Measurements from ENCODE around the gene ASB18. TPM values are rescaled to one million over a fixed set of nuclear protein-coding genes. Genes with fewer than 3 reads are reported as not detected.

ASB18 gene
- total and polyA plus RNA-seq, 2 of the 4 experiments (the other 2 are of a cell fraction) = not detected

DNA sequence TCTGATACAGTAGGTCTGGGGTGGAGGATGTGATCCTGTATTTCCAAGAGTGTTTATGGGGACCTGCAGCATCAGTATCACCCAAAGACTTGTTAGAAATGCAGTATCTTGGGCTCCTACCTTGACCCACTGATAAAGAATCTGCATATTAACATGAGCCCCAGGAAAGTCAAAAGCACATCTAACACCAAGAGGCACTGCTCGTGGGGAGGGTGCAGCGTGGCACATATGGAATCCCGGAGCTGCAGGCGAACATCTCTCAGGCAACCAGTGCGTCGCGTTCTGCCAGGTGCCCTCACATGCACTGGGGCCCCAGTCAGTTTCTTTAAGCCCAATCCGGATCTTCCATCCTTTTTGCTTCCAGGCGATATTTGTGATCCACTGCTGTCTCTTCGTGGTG is 41.3 kb upstream of the ASB18 start:
- POLR2A ChIA-PET (ENCODE audit: unreplicated experiment) = no interaction called here
- Histone ChIP-seq H3K4ac (ENCODE audit: low read depth, low read length) (no peak overlapping the region), H4K20me1 (ENCODE audit: insufficient read depth, low read length) (no peaks in the 10 kb centered on the region), H3K9me1 (ENCODE audit: insufficient read depth, low read length) (no peaks in the 10 kb centered on the region), H3K4me3 (ENCODE audit: insufficient read depth, low read depth, low read length) (no peak overlapping the region), H2AK9ac (replicated peaks; ENCODE audit: low read depth, low read length, poor library complexity) (no peak overlapping the region), H4K91ac (ENCODE audit: insufficient read depth, low read depth, low read length) (no peak overlapping the region), H3K27ac (ENCODE audit: insufficient read depth, low read length) (no peak overlapping the region), H3K9ac (ENCODE audit: low read depth, low read length) (no peak overlapping the region), H3K4me2 (ENCODE audit: low read depth, low read length) (no peak overlapping the region), H2BK15ac (ENCODE audit: low read depth, low read length) (no peak overlapping the region), H3K56ac (ENCODE audit: extremely low read depth, insufficient read depth, low read length) (no peak overlapping the region), H2AFZ (replicated peaks; ENCODE audit: low read length, poor library complexity) (no peak overlapping the region), H4K5ac (ENCODE audit: low read depth, low read length) (no peak overlapping the region), H2BK20ac (ENCODE audit: low read depth, low read length) (no peak overlapping the region), H3K14ac (replicated peaks; ENCODE audit: low read depth, low read length) (no peak overlapping the region), H3K18ac (ENCODE audit: low read depth, low read length) (no peak overlapping the region), H2BK120ac (ENCODE audit: low read depth, low read length) (no peak overlapping the region), H3K36me3 (ENCODE audit: control insufficient read depth, insufficient read depth, low read length) (no peaks in the 10 kb centered on the region), H2BK5ac (ENCODE audit: low read depth, low read length, poor library complexity, severe bottlenecking) (no peak overlapping the region), H2AK5ac (ENCODE audit: low read depth, low read length) (no peak overlapping the region), H3K23ac (ENCODE audit: low read depth, low read length) (no peak overlapping the region), H3K27me3 (ENCODE audit: control insufficient read depth, insufficient read depth, low read length) (no peaks in the 10 kb centered on the region; the same call in 1 of the 2 replicates), H3K9me3 (ENCODE audit: control insufficient read depth, insufficient read depth, low read length) (no peaks in the 10 kb centered on the region), H3K79me1 (ENCODE audit: low read depth in 1 of 2, low read length in 2 of 2) (no peaks in the 10 kb centered on the region), H3K4me1 (ENCODE audit: control insufficient read depth, insufficient read depth, low read length) (no peaks in the 10 kb centered on the region), H4K8ac (ENCODE audit: low read depth in 2 of 2, low read length in 2 of 2) (no peak overlapping the region)
- no TSS peak for BruUV-seq (replicated peaks)
- dilution Hi-C loops (cut with HindIII; ENCODE audit: low sequenced_read_pairs, unreplicated experiment) = no loop called here
- TF ChIP-seq, protein P1, sequence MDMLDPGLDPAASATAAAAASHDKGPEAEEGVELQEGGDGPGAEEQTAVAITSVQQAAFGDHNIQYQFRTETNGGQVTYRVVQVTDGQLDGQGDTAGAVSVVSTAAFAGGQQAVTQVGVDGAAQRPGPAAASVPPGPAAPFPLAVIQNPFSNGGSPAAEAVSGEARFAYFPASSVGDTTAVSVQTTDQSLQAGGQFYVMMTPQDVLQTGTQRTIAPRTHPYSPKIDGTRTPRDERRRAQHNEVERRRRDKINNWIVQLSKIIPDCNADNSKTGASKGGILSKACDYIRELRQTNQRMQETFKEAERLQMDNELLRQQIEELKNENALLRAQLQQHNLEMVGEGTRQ (IDR thresholded peaks at IDR 0.05; ENCODE audit: low read depth, low read length) = no peak
- TF ChIP-seq MXI1 (IDR thresholded peaks at IDR 0.05; ENCODE audit: borderline replicate concordance, low read depth, low read length) (no peak), MAZ (IDR thresholded peaks at IDR 0.05; ENCODE audit: borderline replicate concordance, low read depth, low read length) (no peak), MAFK (IDR thresholded peaks at IDR 0.05; ENCODE audit: low read depth, low read length) (no peak), SMC3 (IDR thresholded peaks at IDR 0.05; ENCODE audit: low read depth, low read length) (no peak), FOS (IDR thresholded peaks at IDR 0.05; ENCODE audit: low read depth, low read length) (no peak), RFX5 (IDR thresholded peaks at IDR 0.05; ENCODE audit: low read depth, low read length) (no peak), POLR2A (IDR thresholded peaks at IDR 0.05; ENCODE audit: low read depth, low read length) (no peak), RCOR1 (IDR thresholded peaks at IDR 0.05; ENCODE audit: insufficient replicate concordance, low read length) (no peak), CHD1 (IDR thresholded peaks at IDR 0.05; ENCODE audit: low read depth, low read length) (no peak), CEBPB (IDR thresholded peaks at IDR 0.05; ENCODE audit: low read depth, low read length) (no peak)
- TF ChIP-seq, protein P2, sequence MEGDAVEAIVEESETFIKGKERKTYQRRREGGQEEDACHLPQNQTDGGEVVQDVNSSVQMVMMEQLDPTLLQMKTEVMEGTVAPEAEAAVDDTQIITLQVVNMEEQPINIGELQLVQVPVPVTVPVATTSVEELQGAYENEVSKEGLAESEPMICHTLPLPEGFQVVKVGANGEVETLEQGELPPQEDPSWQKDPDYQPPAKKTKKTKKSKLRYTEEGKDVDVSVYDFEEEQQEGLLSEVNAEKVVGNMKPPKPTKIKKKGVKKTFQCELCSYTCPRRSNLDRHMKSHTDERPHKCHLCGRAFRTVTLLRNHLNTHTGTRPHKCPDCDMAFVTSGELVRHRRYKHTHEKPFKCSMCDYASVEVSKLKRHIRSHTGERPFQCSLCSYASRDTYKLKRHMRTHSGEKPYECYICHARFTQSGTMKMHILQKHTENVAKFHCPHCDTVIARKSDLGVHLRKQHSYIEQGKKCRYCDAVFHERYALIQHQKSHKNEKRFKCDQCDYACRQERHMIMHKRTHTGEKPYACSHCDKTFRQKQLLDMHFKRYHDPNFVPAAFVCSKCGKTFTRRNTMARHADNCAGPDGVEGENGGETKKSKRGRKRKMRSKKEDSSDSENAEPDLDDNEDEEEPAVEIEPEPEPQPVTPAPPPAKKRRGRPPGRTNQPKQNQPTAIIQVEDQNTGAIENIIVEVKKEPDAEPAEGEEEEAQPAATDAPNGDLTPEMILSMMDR (conservative IDR thresholded peaks at IDR 0.05; ENCODE audit: low read depth, low read length) = no peak
- in situ Hi-C loops (cut with MboI; ENCODE audit: low sequenced_read_pairs) = loop anchor here (25.0 kb wide), 1 partner anchor 518 kb away; no protein-coding TSS in a partner anchor
- intact Hi-C loops (cut with micrococcal nuclease) = no loop called here
- DNase-seq = no peak
- 65% methylated on average over 8 of the region's 10 CpGs; no CpG with 5 or more reads in 1 of the 2 experiments for WGBS, 2 experiments (ENCODE audit: extremely low coverage in 2 of 2, insufficient read length in 1 of 2)
- CTCF ChIA-PET = no interaction called here
- no peak for ATAC-seq (ENCODE audit: low read depth)
